Measurements from ENCODE around the gene TRIM65.

DNA sequence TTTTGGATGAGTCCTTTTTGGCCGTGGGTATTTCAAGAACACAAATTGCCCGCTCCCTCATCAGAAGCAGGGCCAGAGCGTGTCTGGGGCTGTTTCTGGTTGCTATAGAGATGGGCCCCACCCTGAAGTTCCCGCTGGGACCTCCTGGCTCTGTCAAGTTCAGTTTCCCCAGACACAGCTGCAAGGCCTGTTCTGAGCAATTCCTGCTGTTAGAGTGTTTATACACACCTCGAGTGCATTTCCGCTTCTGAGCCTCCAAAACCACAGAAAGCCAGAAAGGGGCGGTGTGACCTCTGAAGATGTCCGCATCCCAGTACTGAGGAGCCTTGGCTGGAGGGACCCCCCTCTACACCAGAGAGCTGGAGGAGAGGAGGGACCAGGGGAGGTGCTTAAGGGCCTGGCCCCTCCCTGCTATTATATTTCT, 32.3 kb downstream of the TRIM65 start:
- TF ChIP-seq, protein P1, sequence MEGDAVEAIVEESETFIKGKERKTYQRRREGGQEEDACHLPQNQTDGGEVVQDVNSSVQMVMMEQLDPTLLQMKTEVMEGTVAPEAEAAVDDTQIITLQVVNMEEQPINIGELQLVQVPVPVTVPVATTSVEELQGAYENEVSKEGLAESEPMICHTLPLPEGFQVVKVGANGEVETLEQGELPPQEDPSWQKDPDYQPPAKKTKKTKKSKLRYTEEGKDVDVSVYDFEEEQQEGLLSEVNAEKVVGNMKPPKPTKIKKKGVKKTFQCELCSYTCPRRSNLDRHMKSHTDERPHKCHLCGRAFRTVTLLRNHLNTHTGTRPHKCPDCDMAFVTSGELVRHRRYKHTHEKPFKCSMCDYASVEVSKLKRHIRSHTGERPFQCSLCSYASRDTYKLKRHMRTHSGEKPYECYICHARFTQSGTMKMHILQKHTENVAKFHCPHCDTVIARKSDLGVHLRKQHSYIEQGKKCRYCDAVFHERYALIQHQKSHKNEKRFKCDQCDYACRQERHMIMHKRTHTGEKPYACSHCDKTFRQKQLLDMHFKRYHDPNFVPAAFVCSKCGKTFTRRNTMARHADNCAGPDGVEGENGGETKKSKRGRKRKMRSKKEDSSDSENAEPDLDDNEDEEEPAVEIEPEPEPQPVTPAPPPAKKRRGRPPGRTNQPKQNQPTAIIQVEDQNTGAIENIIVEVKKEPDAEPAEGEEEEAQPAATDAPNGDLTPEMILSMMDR (IDR thresholded peaks at IDR 0.05; ENCODE audit: low read length) = no peak
- no peak for TF ChIP-seq EZH2 (IDR thresholded peaks at IDR 0.05; ENCODE audit: borderline replicate concordance, low read length)

All from OCI-LY1 (cell line).